Measurements from ENCODE around the gene GIMAP1. TPM values are rescaled to one million over a fixed set of nuclear protein-coding genes. Genes with fewer than 3 reads are reported as not detected.

The GIMAP1 gene
- polyA plus RNA-seq, 1 donor (not counting 4 experiments of a cell fraction or from before 2014, with no cell fraction given) = not detected

GRCh38 chr7:150738092-150738491 lies 21.7 kb downstream of the GIMAP1 start:
- Histone ChIP-seq H3K9ac (ENCODE audit: control insufficient read depth, extremely low read depth, insufficient read depth, low read length) (no peak overlapping the region), H3K4me1 (ENCODE audit: control insufficient read depth, extremely low read depth, insufficient read depth, low read length) (peaks cover 3% of the 10 kb centered on the region), H3K4me2 (ENCODE audit: control insufficient read depth, extremely low read depth, insufficient read depth, low read depth, low read length) (peak overlapping the region; percentile 17), H3K27me3 (ENCODE audit: control insufficient read depth, extremely low read depth, insufficient read depth, low read length) (no peaks in the 10 kb centered on the region), H3K4me3 (ENCODE audit: control insufficient read depth in 2 of 3, extremely low read depth in 1 of 3, insufficient read depth in 2 of 3, low read depth in 1 of 3, low read length in 3 of 3) (no peak overlapping the region), H3K79me2 (ENCODE audit: control insufficient read depth, insufficient read depth, low read length) (no peaks in the 10 kb centered on the region), H3K36me3 (ENCODE audit: control insufficient read depth in 2 of 2, extremely low read depth in 1 of 2, insufficient read depth in 2 of 2, low read length in 2 of 2) (no peaks in the 10 kb centered on the region), H3K9me3 (ENCODE audit: control insufficient read depth, low read depth, low read length) (no peaks in the 10 kb centered on the region), H3K9me1 (ENCODE audit: control insufficient read depth, extremely low read depth, insufficient read depth, low read length) (no peaks in the 10 kb centered on the region), H3K27ac (ENCODE audit: control insufficient read depth, insufficient read depth, low read length) (no peak overlapping the region), H2AFZ (ENCODE audit: control insufficient read depth, low read length) (no peak overlapping the region), H4K20me1 (ENCODE audit: control insufficient read depth, extremely low read depth, insufficient read depth, low read length) (no peaks in the 10 kb centered on the region)
- DNase-seq (ENCODE audit: low read depth, low spot score) = no peak
- no peak for TF ChIP-seq EZH2 (IDR thresholded peaks at IDR 0.05; ENCODE audit: low read length)
- TF ChIP-seq, protein P1, sequence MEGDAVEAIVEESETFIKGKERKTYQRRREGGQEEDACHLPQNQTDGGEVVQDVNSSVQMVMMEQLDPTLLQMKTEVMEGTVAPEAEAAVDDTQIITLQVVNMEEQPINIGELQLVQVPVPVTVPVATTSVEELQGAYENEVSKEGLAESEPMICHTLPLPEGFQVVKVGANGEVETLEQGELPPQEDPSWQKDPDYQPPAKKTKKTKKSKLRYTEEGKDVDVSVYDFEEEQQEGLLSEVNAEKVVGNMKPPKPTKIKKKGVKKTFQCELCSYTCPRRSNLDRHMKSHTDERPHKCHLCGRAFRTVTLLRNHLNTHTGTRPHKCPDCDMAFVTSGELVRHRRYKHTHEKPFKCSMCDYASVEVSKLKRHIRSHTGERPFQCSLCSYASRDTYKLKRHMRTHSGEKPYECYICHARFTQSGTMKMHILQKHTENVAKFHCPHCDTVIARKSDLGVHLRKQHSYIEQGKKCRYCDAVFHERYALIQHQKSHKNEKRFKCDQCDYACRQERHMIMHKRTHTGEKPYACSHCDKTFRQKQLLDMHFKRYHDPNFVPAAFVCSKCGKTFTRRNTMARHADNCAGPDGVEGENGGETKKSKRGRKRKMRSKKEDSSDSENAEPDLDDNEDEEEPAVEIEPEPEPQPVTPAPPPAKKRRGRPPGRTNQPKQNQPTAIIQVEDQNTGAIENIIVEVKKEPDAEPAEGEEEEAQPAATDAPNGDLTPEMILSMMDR (optimal IDR thresholded peaks at IDR 0.05 in 1 of 3, IDR thresholded peaks at IDR 0.05 in 1 of 3, conservative IDR thresholded peaks at IDR 0.05 in 1 of 3; ENCODE audit: extremely low read depth in 1 of 3, insufficient read depth in 2 of 3, low read length in 3 of 3) = no peak
- dilution Hi-C loops (cut with MboI; ENCODE audit: extremely low pct_ligation_motif_present, low sequenced_read_pairs) = no loop called here
- no peak for FAIRE-seq

DNA sequence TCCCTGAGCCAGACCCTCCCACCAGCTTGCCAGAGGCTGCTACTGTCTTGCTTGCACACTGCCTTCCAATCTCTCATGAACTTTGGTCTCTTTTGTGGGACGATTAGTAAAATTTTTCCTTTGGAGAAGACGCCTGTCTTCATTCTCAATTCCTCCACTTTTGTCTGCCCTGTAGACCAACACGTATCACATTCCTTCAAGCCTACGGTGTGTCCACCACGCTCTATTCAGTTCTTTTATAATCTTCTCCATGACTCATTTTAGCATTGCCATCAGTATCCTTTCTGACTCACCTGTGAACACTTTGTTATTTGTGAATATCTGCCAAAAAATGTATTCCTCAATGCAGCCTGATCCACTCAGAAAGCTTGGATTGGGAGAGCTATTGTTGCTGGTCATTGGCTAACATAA lies 22.2 kb downstream of the GIMAP1 start:
- H4K20me1 ChIP-seq (ENCODE audit: control insufficient read depth, extremely low read depth, insufficient read depth, low read length) = no peaks in the 10 kb centered on the region
- no peaks in the 10 kb centered on the region for H3K9me1 ChIP-seq (ENCODE audit: control insufficient read depth, extremely low read depth, insufficient read depth, low read length)
- H3K36me3 ChIP-seq (ENCODE audit: control insufficient read depth in 2 of 2, extremely low read depth in 1 of 2, insufficient read depth in 2 of 2, low read length in 2 of 2) = no peaks in the 10 kb centered on the region
- no peak overlapping the region for H2AFZ ChIP-seq (ENCODE audit: control insufficient read depth, low read length)
- H3K9me3 ChIP-seq (ENCODE audit: control insufficient read depth, low read depth, low read length) = no peaks in the 10 kb centered on the region
- no peak overlapping the region for H3K9ac ChIP-seq (ENCODE audit: control insufficient read depth, extremely low read depth, insufficient read depth, low read length)
- peaks cover 3% of the 10 kb centered on the region for H3K4me1 ChIP-seq (ENCODE audit: control insufficient read depth, extremely low read depth, insufficient read depth, low read length)
- no peaks in the 10 kb centered on the region for H3K27me3 ChIP-seq (ENCODE audit: control insufficient read depth, extremely low read depth, insufficient read depth, low read length)
- DNase-seq (ENCODE audit: low read depth, low spot score) (peak; percentile 13), FAIRE-seq (peak; percentile 78)
- H3K4me3 ChIP-seq (ENCODE audit: control insufficient read depth in 2 of 3, extremely low read depth in 1 of 3, insufficient read depth in 2 of 3, low read depth in 1 of 3, low read length in 3 of 3) = no peak overlapping the region
- dilution Hi-C loops (cut with MboI; ENCODE audit: extremely low pct_ligation_motif_present, low sequenced_read_pairs) = no loop called here
- no peak overlapping the region for H3K27ac ChIP-seq (ENCODE audit: control insufficient read depth, insufficient read depth, low read length)
- H3K79me2 ChIP-seq (ENCODE audit: control insufficient read depth, insufficient read depth, low read length) = no peaks in the 10 kb centered on the region
- H3K4me2 ChIP-seq (ENCODE audit: control insufficient read depth, extremely low read depth, insufficient read depth, low read depth, low read length) = peak overlapping the region; percentile 17
- no peak for TF ChIP-seq EZH2 (IDR thresholded peaks at IDR 0.05; ENCODE audit: low read length)
- TF ChIP-seq, protein P1 (optimal IDR thresholded peaks at IDR 0.05 in 1 of 3, IDR thresholded peaks at IDR 0.05 in 1 of 3, conservative IDR thresholded peaks at IDR 0.05 in 1 of 3; ENCODE audit: extremely low read depth in 1 of 3, insufficient read depth in 2 of 3, low read length in 3 of 3) = no peak

Measured in keratinocyte (primary cell).